ENCODE measurements around the gene THRB.

DNA sequence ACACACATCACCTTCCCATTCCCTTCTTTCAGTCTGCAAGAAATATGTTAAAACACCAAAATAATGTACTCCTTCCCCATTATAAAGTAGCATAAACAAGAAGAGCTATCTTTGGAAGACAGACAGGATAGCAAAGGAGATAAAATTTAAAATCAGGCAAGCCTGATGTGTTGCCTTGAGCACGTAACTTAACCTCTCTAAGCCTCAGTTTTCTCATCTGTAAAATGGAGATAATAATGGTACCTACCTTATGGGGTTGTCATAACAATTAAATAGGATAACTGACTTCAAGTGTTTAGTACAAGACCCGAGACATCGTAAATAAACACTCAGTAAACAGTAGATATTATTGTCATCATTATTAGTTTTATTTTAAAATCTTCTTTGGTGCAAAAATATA, 407.2 kb downstream of the THRB start:
- TF ChIP-seq, protein P1, sequence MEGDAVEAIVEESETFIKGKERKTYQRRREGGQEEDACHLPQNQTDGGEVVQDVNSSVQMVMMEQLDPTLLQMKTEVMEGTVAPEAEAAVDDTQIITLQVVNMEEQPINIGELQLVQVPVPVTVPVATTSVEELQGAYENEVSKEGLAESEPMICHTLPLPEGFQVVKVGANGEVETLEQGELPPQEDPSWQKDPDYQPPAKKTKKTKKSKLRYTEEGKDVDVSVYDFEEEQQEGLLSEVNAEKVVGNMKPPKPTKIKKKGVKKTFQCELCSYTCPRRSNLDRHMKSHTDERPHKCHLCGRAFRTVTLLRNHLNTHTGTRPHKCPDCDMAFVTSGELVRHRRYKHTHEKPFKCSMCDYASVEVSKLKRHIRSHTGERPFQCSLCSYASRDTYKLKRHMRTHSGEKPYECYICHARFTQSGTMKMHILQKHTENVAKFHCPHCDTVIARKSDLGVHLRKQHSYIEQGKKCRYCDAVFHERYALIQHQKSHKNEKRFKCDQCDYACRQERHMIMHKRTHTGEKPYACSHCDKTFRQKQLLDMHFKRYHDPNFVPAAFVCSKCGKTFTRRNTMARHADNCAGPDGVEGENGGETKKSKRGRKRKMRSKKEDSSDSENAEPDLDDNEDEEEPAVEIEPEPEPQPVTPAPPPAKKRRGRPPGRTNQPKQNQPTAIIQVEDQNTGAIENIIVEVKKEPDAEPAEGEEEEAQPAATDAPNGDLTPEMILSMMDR (IDR thresholded peaks at IDR 0.05) = no peak
- no peak for TF ChIP-seq POLR2A (IDR thresholded peaks at IDR 0.05)
